Stimulated activated CD8-positive, alpha-beta memory T cell treated with anti-CD3 and anti-CD28 coated beads, Interleukin-15, amount 100 ng/mL, for 48 hours (primary cell): ENCODE results near the gene LRRC9.
"Not testable (repeated sequence)": the region's sequence is repeated elsewhere in the genome, so short reads cannot be mapped to it uniquely, and the experiment has no call there.

ENCODE experiments used
- DNase-seq, 2 donors: peaks; one replicate each; pipeline ENCODE4 v3.0.0-alpha.2; 2020; ENCODE audit warnings: low read depth in 2 of 2

The LRRC9 gene

GRCh38 chr14:60061371-60061770 lies 141.4 kb downstream of the LRRC9 start:
- no peak for DNase-seq

- no peak for DNase-seq
Observed at GRCh38 chr14:60064491-60065072, 144.6 kb downstream of the LRRC9 start.

GRCh38 chr14:60067882-60068281 lies 147.9 kb downstream of the LRRC9 start:
- no peak for DNase-seq

- DNase-seq = no peak
Observed at GRCh38 chr14:60079723-60080122, 159.8 kb downstream of the LRRC9 start.

- DNase-seq = no peak
Observed at GRCh38 chr14:60085085-60085484, 165.1 kb downstream of the LRRC9 start.

- no peak for DNase-seq
Observed at GRCh38 chr14:60085693-60086092, 165.7 kb downstream of the LRRC9 start.

- no peak for DNase-seq
Observed at GRCh38 chr14:60087668-60088067, 167.7 kb downstream of the LRRC9 start.

GRCh38 chr14:60089221-60089620 lies 169.3 kb downstream of the LRRC9 start:
- DNase-seq = no peak

- DNase-seq = no peak
Observed at GRCh38 chr14:60090864-60091519, 171.0 kb downstream of the LRRC9 start.

- DNase-seq = peak; percentile 88 to 90
Observed at GRCh38 chr14:60091550-60092525, 171.9 kb downstream of the LRRC9 start, which contains the start of gene PCNX4. TSS of gene PCNX4 (plus strand) at chr14:60091923. CDS start at chr14:60107639, 15,716 bp downstream.

- DNase-seq = no peak
Observed at GRCh38 chr14:60092526-60092920, 172.6 kb downstream of the LRRC9 start.

- DNase-seq = no peak
Observed at GRCh38 chr14:60093080-60093479, 173.1 kb downstream of the LRRC9 start.

- no peak for DNase-seq
Observed at GRCh38 chr14:60093606-60094005, 173.7 kb downstream of the LRRC9 start.

- DNase-seq = peak in 1 of 2 donors; percentile 23
Observed at GRCh38 chr14:60094306-60094897, 174.5 kb downstream of the LRRC9 start.

GRCh38 chr14:60095231-60095630 lies 175.3 kb downstream of the LRRC9 start:
- DNase-seq = no peak

GRCh38 chr14:60095781-60096450 lies 176.0 kb downstream of the LRRC9 start:
- no peak for DNase-seq

GRCh38 chr14:60097974-60098373 lies 178.0 kb downstream of the LRRC9 start:
- DNase-seq = no peak

GRCh38 chr14:60099855-60100254 lies 179.9 kb downstream of the LRRC9 start:
- DNase-seq = not testable (repeated sequence)

GRCh38 chr14:60101786-60102185 lies 181.8 kb downstream of the LRRC9 start:
- no peak for DNase-seq

GRCh38 chr14:60102389-60102788 lies 182.4 kb downstream of the LRRC9 start:
- DNase-seq = no peak

- no peak for DNase-seq
Observed at GRCh38 chr14:60106339-60106738, 186.4 kb downstream of the LRRC9 start.
